ENCODE data around the gene PNPLA1. TPM values are rescaled to one million over a fixed set of nuclear protein-coding genes. Genes with fewer than 3 reads are reported as not detected.

PNPLA1 gene
- total RNA-seq, 4 donors from 2014 or later = not detected

- no peak overlapping the region for H3K27ac ChIP-seq
- ATAC-seq (no peak), DNase-seq (no peak)
- no peaks in the 10 kb centered on the region for H3K4me1 ChIP-seq
- H3K36me3 ChIP-seq = no peaks in the 10 kb centered on the region
- no peak for TF ChIP-seq CTCF (IDR thresholded peaks at IDR 0.05 in 4 of 5, conservative IDR thresholded peaks at IDR 0.05 in 1 of 5)
- no peak for TF ChIP-seq POLR2A (IDR thresholded peaks at IDR 0.05)
- intact Hi-C loops (cut with DNase I; ENCODE audit: low total_unique reads) (no loop called here), in situ Hi-C loops (cut with MboI; ENCODE audit: low sequenced_read_pairs in 4 of 4) (no loop called here)
- H3K27me3 ChIP-seq = no peaks in the 10 kb centered on the region
- H3K9me3 ChIP-seq = no peaks in the 10 kb centered on the region
- no peak overlapping the region for H3K4me3 ChIP-seq
These were observed 43.2 kb downstream of the PNPLA1 start for GRCh38 chr6:36312854-36313648.

- H3K4me3 ChIP-seq = no peak overlapping the region
- no peak overlapping the region for H3K27ac ChIP-seq
- TF ChIP-seq POLR2A (IDR thresholded peaks at IDR 0.05) (no peak), CTCF (IDR thresholded peaks at IDR 0.05 in 4 of 5, conservative IDR thresholded peaks at IDR 0.05 in 1 of 5) (no peak)
- no peaks in the 10 kb centered on the region for H3K4me1 ChIP-seq
- no peaks in the 10 kb centered on the region for H3K9me3 ChIP-seq
- ATAC-seq (no peak), DNase-seq (no peak)
- in situ Hi-C loops (cut with MboI; ENCODE audit: low sequenced_read_pairs in 4 of 4) (no loop called here), intact Hi-C loops (cut with DNase I; ENCODE audit: low total_unique reads) (no loop called here)
- H3K36me3 ChIP-seq = no peaks in the 10 kb centered on the region
- H3K27me3 ChIP-seq = no peaks in the 10 kb centered on the region
These were observed 43.7 kb downstream of the PNPLA1 start for GRCh38 chr6:36313649-36313936.

DNA sequence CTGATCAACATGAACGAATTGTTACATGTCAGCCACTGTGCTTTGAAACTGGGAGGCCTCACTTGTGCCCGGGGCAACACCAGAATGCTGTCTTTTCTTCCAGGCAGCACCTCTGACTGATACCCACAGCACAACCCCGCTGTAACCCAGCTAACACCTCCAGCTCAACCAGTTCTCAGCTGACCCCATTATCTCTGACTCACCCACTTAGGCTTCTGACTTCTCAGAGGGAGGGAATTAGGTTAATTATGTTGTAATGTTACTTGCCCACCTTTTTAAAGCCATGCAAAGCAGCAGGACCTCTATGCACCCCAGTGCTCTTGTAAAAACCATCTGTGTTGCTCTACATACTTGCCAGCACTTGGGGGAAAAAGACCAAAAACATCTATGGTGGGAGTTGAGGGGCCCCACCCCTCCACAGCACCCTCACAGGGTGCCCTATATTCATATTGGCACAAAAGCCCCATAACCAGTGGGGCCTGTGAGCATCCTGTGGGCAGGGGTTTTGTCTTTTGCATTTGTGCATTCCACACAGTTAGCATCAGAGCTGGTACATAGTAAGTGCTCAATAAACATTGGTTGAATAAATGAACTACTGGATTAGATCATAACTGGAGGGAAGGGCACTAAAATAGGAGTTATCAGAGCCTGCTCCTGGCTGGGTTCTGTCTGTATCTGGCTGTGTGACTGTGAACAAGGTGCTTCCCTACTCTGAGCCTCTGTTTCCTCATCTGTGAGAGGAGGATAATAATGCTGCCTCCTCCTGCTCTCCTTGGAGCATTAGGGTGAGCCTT, 44.6 kb downstream of the PNPLA1 start:
- no peaks in the 10 kb centered on the region for H3K36me3 ChIP-seq
- intact Hi-C loops (cut with DNase I; ENCODE audit: low total_unique reads) = no loop called here
- in situ Hi-C loops (cut with MboI; ENCODE audit: low sequenced_read_pairs in 4 of 4) = no loop called here
- ATAC-seq (no peak), DNase-seq (no peak)
- no peaks in the 10 kb centered on the region for H3K4me1 ChIP-seq
- TF ChIP-seq POLR2A (IDR thresholded peaks at IDR 0.05) = no peak
- no peak for TF ChIP-seq CTCF (IDR thresholded peaks at IDR 0.05 in 4 of 5, conservative IDR thresholded peaks at IDR 0.05 in 1 of 5)
- no peaks in the 10 kb centered on the region for H3K27me3 ChIP-seq
- H3K27ac ChIP-seq = no peak overlapping the region
- no peak overlapping the region for H3K4me3 ChIP-seq
- H3K9me3 ChIP-seq = no peaks in the 10 kb centered on the region

DNA sequence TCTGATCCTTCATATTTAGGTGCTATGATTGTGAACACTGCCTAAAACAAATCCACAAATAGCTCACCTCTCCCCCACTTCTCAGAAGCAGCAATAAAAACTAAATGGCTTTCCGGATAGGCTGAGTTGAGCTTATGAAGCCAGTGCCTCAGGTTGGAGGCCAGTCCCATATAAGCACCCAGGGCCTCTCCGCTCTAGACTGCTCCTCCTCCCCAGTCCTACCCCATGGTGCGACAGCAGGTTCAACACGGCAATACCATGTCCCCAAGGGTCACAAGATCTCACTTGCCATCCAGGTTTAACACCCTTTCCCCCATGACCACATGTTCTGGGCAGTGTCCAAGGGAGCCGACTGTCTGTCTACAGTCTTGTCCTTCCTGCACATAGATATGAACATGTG, 46.1 kb downstream of the PNPLA1 start:
- intact Hi-C loops (cut with DNase I; ENCODE audit: low total_unique reads) (no loop called here), in situ Hi-C loops (cut with MboI; ENCODE audit: low sequenced_read_pairs in 4 of 4) (no loop called here)
- Histone ChIP-seq H3K4me3 (no peak overlapping the region), H3K4me1 (no peaks in the 10 kb centered on the region), H3K27ac (no peak overlapping the region), H3K36me3 (no peaks in the 10 kb centered on the region), H3K9me3 (no peaks in the 10 kb centered on the region), H3K27me3 (no peaks in the 10 kb centered on the region)
- ATAC-seq = no peak
- no peak for DNase-seq
- TF ChIP-seq CTCF (IDR thresholded peaks at IDR 0.05 in 4 of 5, conservative IDR thresholded peaks at IDR 0.05 in 1 of 5) (no peak), POLR2A (IDR thresholded peaks at IDR 0.05) (no peak)

Measured in gastrocnemius medialis (tissue), 4 donors.